ENCODE measurements around the gene TSPAN19.

The TSPAN19 gene

DNA sequence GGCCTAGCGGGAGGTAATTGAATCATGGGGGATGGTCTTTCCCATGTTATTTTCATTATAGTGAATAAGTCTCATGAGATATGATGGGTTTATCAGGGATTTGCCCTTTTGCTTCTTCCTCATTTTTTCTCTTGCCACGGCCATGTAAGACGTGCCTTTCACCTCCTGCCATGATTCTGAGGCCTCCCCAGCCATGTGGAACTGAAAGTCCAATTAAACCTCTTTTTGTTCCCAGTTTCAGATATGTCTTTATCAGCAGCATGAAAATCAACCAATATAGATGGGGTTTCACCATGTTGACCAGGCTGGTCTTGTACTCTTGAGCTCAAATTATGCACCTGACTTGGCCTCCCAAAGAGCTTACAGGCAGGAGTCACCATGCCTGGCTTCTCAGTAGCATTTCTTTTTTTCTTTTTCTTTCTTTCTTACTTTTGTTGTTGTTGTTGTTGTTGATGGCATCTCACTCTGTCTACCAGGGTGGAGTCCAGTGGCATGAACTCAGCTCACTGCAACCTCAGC is 33.2 kb downstream of the TSPAN19 start:
- no peak for DNase-seq (ENCODE audit: low read depth in 1 of 2, low spot score in 1 of 2)

DNA sequence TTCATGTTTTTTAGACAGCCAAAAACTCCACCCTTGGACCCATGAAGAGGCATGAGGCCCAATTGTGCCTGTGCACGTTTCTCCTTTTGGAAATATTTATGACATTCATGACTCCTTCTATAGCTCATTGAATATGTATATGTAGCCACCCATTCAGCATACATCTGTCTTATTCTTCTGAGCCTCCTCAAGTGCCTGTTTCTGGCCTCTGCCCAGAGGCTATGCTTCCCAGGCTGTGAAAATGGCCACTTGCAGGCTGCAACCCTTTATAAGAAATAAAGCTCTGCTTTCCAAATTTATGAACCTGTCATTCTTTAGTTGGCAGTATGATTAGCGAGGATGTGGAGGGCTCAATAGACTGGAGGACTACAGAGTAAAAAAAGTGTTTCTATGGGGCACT is 35.3 kb downstream of the TSPAN19 start:
- no peak for DNase-seq (ENCODE audit: low read depth in 1 of 2, low spot score in 1 of 2)

DNA sequence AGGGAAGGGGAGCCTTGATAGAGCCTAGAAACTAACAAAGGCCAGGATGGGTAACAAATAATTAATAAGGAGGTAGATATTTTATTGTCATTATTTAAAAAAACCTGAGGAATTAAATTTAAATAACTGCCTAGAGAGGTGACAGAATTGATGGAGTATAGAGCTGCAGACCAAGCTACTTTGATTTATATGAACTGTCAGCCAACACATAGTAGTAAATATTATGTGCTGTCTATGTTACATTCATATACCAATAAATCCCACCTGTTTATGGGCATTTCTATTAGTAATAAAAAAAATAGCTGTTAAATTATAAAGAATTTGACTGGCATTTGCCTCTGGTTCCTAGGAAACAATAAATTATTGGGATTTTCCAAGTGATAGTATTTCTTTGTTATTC is 37.7 kb downstream of the TSPAN19 start:
- DNase-seq (ENCODE audit: low read depth in 1 of 2, low spot score in 1 of 2) = no peak

DNA sequence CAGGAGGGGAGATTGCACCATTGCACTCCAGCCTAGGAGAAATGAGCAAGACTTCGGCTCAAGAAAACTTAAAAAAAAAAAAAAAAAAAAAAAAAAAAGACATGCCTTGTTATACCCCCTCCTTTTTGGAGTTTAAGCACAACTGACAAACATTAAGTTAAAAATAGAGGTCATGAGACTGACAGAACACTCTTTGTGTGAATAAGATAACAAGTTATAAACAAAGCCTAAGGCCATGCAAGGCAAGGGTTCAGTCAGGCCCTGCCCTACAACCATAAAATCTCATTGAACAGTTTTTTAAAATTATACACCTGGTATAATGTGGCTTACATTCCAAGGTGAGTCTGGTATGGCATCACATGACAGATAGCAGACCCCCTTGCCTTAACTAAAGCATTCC is 39.3 kb downstream of the TSPAN19 start:
- no peak for DNase-seq (ENCODE audit: low read depth in 1 of 2, low spot score in 1 of 2)

DNA sequence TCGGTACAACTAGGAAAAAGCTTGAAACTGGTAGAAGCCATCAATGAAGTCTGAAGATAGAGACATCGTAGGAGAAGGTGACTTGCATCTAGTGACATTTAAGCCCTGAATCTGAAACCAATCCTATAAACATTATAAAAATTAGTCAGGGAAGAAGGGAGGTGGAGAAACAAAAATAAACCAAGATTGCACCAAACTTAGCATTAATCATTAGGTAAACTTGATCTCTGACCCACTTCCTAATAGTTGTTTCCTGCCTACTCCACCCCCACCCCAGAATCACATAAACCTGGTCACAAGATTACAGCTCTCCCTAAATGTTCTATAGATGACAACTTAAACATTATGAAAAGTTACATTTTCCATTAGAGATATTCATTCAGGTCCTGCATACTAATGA is 40.4 kb downstream of the TSPAN19 start:
- no peak for DNase-seq (ENCODE audit: low read depth in 1 of 2, low spot score in 1 of 2)

DNA sequence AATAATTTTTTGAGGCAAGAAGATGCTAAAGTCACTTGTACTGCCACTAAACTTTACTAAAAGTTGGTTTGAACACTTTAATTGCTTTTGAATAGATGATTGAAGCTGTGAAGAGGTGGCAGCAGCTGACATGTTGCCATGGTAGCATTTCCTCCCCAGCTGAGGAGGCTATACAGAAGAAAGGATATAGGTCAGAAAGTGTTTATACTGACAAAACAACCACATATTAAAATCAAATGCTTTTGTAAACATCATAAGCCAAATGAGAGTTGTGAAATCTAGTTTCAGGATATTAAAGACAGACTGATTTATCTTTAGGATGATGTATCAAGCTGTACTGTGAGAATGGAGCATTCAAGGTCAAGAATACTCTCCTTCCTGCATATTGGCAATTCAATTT is 41.7 kb downstream of the TSPAN19 start:
- no peak for DNase-seq (ENCODE audit: low read depth in 1 of 2, low spot score in 1 of 2)

DNA sequence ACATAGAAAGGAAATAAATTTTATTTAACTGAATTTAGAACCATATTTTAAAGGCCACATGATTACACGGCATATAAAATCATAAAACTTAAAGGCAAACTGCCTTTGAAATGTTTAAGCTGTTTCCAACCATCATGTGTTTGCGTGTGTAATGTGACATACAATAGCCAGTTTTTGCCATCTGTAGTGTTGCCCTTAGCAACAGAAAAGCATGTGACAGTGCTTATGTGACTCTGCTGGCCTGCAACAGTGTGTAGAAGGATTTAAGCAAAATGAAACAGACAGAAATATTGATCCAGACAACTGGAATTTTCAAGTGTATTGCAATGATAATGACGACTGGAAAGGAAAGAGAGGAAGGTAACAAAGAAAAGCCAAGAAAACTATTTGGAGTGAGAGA is 49.5 kb downstream of the TSPAN19 start:
- DNase-seq (ENCODE audit: low read depth in 1 of 2, low spot score in 1 of 2) = no peak

DNA sequence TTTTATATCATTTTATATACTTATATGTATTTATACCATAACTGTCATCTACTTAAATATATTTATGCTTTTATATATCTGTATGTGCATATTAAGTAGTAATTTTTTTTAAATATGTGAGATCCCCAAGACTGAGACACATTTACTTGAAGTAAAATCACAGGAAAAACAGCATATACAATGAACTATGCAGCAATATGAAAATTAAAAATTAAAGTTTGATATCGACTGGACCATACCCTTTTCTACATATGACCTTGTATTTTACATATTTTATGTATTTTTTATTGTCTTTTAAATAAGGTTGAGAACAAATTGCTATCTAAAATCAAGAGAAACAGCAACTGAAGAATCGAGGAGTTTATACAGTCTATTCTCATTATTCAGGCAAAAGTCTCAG is 50.0 kb downstream of the TSPAN19 start:
- no peak for DNase-seq (ENCODE audit: low read depth in 1 of 2, low spot score in 1 of 2)

DNA sequence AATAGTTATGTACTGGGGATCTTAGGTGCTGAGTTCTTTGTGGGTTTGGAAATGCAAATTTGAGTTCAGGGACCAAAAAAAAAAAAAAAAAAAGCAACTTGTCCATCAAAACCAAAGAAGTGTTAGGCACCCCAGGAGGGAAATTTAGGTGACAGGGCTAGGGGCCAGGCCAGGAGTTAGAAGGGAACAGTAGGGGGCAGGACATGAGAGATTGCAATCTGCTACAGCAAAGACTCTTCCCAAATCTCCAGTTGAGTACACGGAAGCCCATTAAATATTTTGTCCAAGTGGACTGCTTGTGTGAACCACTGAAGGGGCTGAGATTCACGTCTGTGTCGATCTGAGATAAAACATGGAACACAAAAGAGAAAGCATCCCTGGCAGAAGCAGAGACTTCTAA is 52.8 kb downstream of the TSPAN19 start:
- no peak for DNase-seq (ENCODE audit: low read depth in 1 of 2, low spot score in 1 of 2)

DNA sequence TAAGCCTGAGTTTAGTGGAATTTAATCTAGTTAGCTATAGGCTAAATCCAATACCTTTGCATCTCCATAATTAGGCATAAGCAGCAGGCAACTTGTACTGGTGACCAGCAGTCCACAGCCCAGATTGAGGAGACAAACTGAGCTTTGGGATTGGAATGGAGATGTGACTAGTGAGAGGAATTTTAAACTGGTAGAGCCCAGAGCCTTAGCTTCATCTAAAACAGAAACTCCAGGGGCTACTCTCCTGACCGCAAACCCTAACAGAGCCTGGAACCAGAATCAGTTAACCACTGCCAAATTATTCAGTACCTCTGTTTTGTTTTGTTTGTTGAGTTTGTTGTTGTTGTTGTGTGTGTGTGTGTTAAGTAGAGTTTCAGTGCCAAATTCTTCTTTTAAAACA is 53.2 kb downstream of the TSPAN19 start:
- no peak for DNase-seq (ENCODE audit: low read depth in 1 of 2, low spot score in 1 of 2)

DNA sequence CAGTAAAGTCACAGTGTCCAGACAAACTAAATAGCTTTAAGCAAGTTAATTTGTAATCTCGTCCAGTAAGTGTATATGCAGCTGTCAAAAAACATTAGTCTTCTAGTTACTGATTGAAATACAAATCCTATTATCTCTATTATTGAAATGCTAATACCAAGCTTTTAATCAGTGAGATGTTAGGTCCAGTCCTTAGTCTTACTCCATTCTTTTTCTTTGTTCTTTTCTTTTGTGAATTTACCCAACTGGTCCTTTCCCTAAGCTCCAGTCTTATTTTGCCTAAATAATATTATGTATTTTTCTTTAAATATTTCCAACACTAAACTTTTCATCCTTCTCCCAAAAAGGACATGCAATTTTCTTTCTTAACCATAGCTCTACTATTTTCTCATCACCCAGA is 57.2 kb downstream of the TSPAN19 start:
- no peak for DNase-seq (ENCODE audit: low read depth in 1 of 2, low spot score in 1 of 2)

DNA sequence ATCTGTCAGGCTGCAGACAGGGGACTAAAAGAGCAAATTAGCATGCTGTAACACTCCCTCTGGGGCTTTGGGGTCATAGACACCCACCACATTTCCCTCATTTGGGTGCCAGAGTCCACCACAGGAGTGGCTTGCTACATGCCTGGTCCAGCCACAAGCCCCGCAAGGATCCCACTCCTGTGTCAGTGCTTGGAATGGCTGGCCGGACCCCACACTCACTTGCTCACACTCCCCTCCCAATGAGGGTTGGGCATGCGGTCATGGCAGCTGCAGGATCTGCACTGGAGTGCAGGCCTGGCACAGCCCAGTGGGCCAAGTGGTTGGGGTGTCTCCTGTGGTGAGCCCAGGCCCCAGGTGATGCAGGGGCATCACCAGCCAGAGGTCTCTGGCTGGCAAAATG is 59.9 kb downstream of the TSPAN19 start:
- DNase-seq (ENCODE audit: low read depth in 1 of 2, low spot score in 1 of 2) = no peak

DNA sequence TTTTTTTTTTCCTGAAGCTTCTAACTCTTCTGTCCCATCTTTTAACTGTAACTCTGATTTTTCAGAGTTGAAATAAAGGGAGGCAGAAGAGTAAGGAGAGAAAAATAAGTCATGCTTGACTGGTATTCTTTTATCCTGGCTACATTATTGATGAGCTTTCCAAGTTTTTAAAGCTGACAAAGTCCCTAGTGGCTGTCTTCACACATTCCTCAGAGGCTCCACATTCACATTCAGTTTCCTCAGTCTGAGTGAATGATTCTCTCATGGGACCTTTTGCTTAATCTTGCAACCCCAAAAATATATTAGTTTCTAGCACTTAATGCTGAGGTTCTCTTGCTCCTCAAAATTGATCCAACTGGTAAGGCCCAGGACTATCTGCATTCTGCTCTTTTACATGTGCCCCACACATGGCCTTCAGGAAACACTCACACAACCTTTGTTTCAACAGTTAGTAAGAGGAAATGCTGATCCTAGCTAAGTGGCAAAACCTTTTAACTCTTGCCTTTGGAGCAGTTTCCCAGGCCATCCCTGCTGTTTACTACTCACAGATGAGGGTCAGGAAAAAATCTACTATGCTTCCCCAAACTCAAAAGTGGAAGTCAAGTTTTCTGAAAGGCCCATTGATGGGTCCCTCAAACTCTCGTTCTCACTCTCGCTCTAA is 61.8 kb downstream of the TSPAN19 start:
- DNase-seq (ENCODE audit: low read depth in 1 of 2, low spot score in 1 of 2) = no peak

DNA sequence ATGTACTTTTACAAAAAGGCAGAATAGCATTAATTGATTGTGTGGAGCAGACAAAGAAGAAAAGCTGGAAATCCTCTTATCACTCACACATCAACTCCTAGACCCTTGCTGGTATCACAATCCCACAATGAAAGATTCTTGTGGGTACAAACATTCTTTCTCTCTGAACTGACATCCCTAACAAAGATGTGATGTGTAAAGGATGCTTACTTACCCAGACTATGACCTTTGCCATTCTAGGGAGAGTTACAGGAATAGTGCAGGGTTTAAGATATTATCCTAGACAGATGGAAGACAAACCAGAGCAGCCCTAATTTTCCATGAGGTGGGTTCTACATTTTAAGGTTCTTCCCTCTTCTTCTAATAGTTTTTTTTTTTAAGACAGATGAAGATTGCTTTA is 63.1 kb downstream of the TSPAN19 start:
- no peak for DNase-seq (ENCODE audit: low read depth in 1 of 2, low spot score in 1 of 2)

DNA sequence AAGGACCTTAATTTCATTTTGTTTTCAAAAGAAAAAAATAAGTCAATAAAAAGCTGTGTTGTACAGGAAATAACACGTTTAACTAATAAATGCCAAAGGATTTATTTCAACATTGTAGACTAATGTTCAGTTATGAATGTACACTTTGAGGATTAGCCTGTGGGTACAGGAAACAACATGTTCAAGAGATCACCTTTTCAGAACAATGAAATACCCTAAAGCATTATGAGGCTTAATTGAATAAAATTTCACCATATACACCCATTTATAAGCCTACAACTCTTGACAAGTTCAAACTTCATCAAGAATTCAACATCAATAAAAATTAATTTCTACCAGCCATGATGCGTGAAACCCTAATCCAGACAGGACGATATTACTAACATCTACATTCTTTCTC is 66.9 kb downstream of the TSPAN19 start:
- no peak for DNase-seq (ENCODE audit: low read depth in 1 of 2, low spot score in 1 of 2)

Measured in stimulated activated CD4-positive, alpha-beta T cell treated with anti-CD3 and anti-CD28 coated beads, Interleukin-15, amount 100 ng/mL, for 1 hour (primary cell).